GM12878 (cell line): ENCODE results near the gene FLVCR2. TPM values are rescaled to one million over a fixed set of nuclear protein-coding genes. Genes with fewer than 3 reads are reported as not detected.
"Not testable (repeated sequence)": the region's sequence is repeated elsewhere in the genome, so short reads cannot be mapped to it uniquely, and the experiment has no call there.

ENCODE experiments used
- ATAC-seq: fragments of 200-7000 bp; cut with Tn5 transposase; 3 replicates; pipeline ENCODE4 v1.9.1; 2020; ENCODE audit warnings: mild to moderate bottlenecking, moderate library complexity
- BruUV-seq: library from RNA; stranded (reverse); fragments of 400-500 nt; replicated peaks from 2 replicates; lab custom pipeline; 2021; lab: Mats Ljungman, UMichigan
- CTCF ChIA-PET: fragments of 300-600 bp; sonication (Branson Sonifier 250); formaldehyde crosslinking; extraction: SDS; loops from one replicate; lab custom pipeline; 2021; ENCODE audit warnings: inconsistent platforms; lab: Yijun Ruan, JAX
- POLR2A ChIA-PET: fragments of 350-600 bp; formaldehyde crosslinking; extraction: SDS; loops from one replicate; lab custom pipeline; 2021; ENCODE audit warnings: inconsistent platforms; lab: Charles Lee
- RAD21 ChIA-PET: fragments of 300-600 bp; sonication (Branson Sonifier 250); formaldehyde crosslinking; loops from one replicate; lab custom pipeline; 2023; ENCODE audit warnings: antibody characterized with exemption; ENCODE audit not compliant: unreplicated experiment; lab: Charles Lee
- SMC1A ChIA-PET: fragments of 300-600 bp; sonication (Branson Sonifier 250); formaldehyde crosslinking; loops from one replicate; lab custom pipeline; 2023; ENCODE audit not compliant: unreplicated experiment, uncharacterized antibody; lab: Charles Lee
- DNase-seq: peaks from one replicate; pipeline ENCODE4 v3.0.0-alpha.2; 2011; ENCODE audit warnings: low read depth, low spot score
- FAIRE-seq: peaks from 3 replicates; lab custom pipeline; 2011; peaks lifted over from hg19 to GRCh38; lab: Jason Lieb, UNC
- H2AFZ ChIP-seq: 2 replicates; pipeline ENCODE4 v1.6.0; 2011; ENCODE audit warnings: low read depth, low read length, control low read depth; ENCODE audit not compliant: control insufficient read depth
- H3K27ac ChIP-seq: 2 replicates; pipeline ENCODE4 v1.5.1; 2011; ENCODE audit warnings: control low read depth; ENCODE audit not compliant: control insufficient read depth, insufficient read depth
- H3K27me3 ChIP-seq, 2 experiments: replicated peaks in 1 of 2; 2 replicates each; pipeline versions ENCODE4 v1.6.0 to v1.6.1; 2011; ENCODE audit warnings: low read length in 1 of 2; ENCODE audit not compliant: control insufficient read depth in 2 of 2, insufficient read depth in 2 of 2
- H3K36me3 ChIP-seq, 2 experiments: 2 replicates each; pipeline ENCODE4 v1.5.1; 2011; ENCODE audit warnings: low read length in 1 of 2; ENCODE audit not compliant: control insufficient read depth in 2 of 2, insufficient read depth in 2 of 2
- H3K4me1 ChIP-seq: 2 replicates; pipeline ENCODE4 v1.6.1; 2011; ENCODE audit warnings: mild to moderate bottlenecking, low read length, moderate library complexity, mixed read lengths; ENCODE audit not compliant: control insufficient read depth, insufficient read depth
- H3K4me2 ChIP-seq: 2 replicates; pipeline ENCODE4 v1.6.0; 2011; ENCODE audit warnings: control low read depth; ENCODE audit not compliant: control insufficient read depth, insufficient read depth
- H3K4me3 ChIP-seq: fragments of 200-600 bp; sonication (generic); 2 replicates; pipeline ENCODE4 v1.5.1; 2016
- H3K79me2 ChIP-seq: 2 replicates; pipeline ENCODE4 v1.6.0; 2011; ENCODE audit warnings: low read length; ENCODE audit not compliant: control insufficient read depth, insufficient read depth
- H3K9ac ChIP-seq: 2 replicates; pipeline ENCODE4 v1.8.0; 2011; ENCODE audit warnings: low read length, control low read depth, mixed read lengths; ENCODE audit not compliant: control insufficient read depth, insufficient read depth
- H3K9me3 ChIP-seq: replicated peaks from 3 replicates; pipeline ENCODE4 v1.5.1; 2011; ENCODE audit warnings: mild to moderate bottlenecking, low read length; ENCODE audit not compliant: control insufficient read depth, insufficient read depth
- H4K20me1 ChIP-seq: 2 replicates; pipeline ENCODE4 v1.6.0; 2011; ENCODE audit not compliant: control insufficient read depth, insufficient read depth
- NR2C1 ChIP-seq: fragments of 450-650 bp; IDR thresholded peaks from 2 replicates; pipeline ENCODE4 v1.6.1; 2017; ENCODE audit warnings: antibody characterized with exemption, mild to moderate bottlenecking, moderate library complexity
- POLR2AphosphoS2 ChIP-seq: IDR thresholded peaks from 2 replicates; pipeline ENCODE4 v1.6.1; 2011; ENCODE audit warnings: low read depth, mild to moderate bottlenecking, low read length, improper control_type of control experiment, moderate library complexity
- RFX5 ChIP-seq: IDR thresholded peaks from 2 replicates; pipeline ENCODE4 v1.6.1; 2011; ENCODE audit warnings: low read depth, low read length, improper control_type of control experiment
- ZNF217 ChIP-seq: fragments of 450-650 bp; IDR thresholded peaks from 2 replicates; pipeline ENCODE4 v1.6.1; 2017; ENCODE audit warnings: antibody characterized with exemption, mild to moderate bottlenecking
- ZNF274 ChIP-seq: IDR thresholded peaks from one replicate; pipeline ENCODE4 v1.8.0; 2011; ENCODE audit not compliant: insufficient read length, insufficient read depth
- WGBS: methylation state at CpG from one replicate; pipeline ENCODE4 v1.1.6; 2016; ENCODE audit warnings: low lambda C conversion rate; ENCODE audit not compliant: insufficient replicate concordance, insufficient coverage; ENCODE audit errors: missing lambda C conversion rate; 5-methylcytosine and 5-hydroxymethylcytosine counted together
- in situ Hi-C: fragments of 300-500 bp; cut with MboI; formaldehyde crosslinking; loops from 9 replicates; pipeline ENCODE4 v1.14.3; 2018; ENCODE audit warnings: mixed read lengths
- intact Hi-C: fragments of 100-400 bp; cut with micrococcal nuclease; formaldehyde crosslinking; loops from one replicate; pipeline ENCODE4 v1.14.2; 2022; ENCODE audit not compliant: unreplicated experiment
- polyA plus RNA-seq, 11 experiments: library from polyadenylated mRNA; depleted of rRNA in 4 of 11; unstranded in 6 of 11; stranded (reverse) in 5 of 11; fragments of >200 nt; fragmentation: Nextera tagmentation in 4 of 11; fragmentation: Illumina TruSeq in 1 of 11; extraction: Ambion mirVana in 4 of 11; extraction: Trizol in 1 of 11; gene quantifications; 1 replicate in 1 of 11; 2 replicates in 10 of 11; pipeline versions ENCODE4 v1.2.1 to v1.2.3, GENCODE V29; 2011 to 2016; ENCODE audit warnings: inconsistent platforms in 2 of 11, missing spikeins in 2 of 11, low read depth in 1 of 11
- total RNA-seq, 4 experiments: library from RNA; depleted of rRNA in 3 of 4; stranded (reverse); fragments of >200 nt in 3 of 4; fragmentation: Illumina TruSeq in 1 of 4; extraction: Trizol in 1 of 4; gene quantifications; 2 replicates each; pipeline versions ENCODE4 v1.2.1 to v1.2.3, GENCODE V29; 2013 to 2021
- TF ChIP-seq, protein P1 (sequence below): fragments of 450-650 bp; IDR thresholded peaks from 2 replicates; pipeline ENCODE4 v1.6.1; 2017; ENCODE audit warnings: mild to moderate bottlenecking

The FLVCR2 gene
- total and polyA plus RNA-seq, 10 of the 15 experiments (the other 5 are each of a cell fraction or from before 2014, with no cell fraction given) = 0.24 to 3.7 (median 1.6) TPM

GRCh38 chr14:75690010-75690409, 111.6 kb downstream of the FLVCR2 start:
- SMC1A ChIA-PET = no interaction called here

DNA sequence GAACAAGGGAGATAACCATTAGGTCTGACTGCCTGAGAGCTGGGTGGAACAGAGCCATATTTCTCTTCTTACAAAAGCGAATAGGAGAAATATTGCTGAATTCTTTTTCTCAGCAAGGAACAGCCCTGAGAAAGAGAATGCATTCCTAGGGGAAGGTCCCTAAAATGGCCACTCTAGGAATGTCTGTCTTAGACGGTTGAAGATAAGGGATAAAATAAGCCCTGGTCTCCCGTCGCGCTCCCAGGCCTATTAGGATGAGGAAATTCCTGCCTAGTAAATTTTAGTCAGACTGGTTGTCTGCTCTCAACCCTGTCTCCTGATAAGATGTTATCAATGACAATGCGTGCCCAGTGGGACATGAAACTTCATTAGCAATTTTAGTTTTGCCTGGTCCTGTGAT, 116.6 kb downstream of the FLVCR2 start:
- RAD21 ChIA-PET, H3K9ac ChIP-seq, DNase-seq, H3K36me3 ChIP-seq, CTCF ChIA-PET, in situ Hi-C loops, ATAC-seq, H4K20me1 ChIP-seq, intact Hi-C loops, BruUV-seq, H3K4me3 ChIP-seq, H2AFZ ChIP-seq, POLR2A ChIA-PET, FAIRE-seq, H3K27ac ChIP-seq, H3K27me3 ChIP-seq, H3K4me1 ChIP-seq, H3K9me3 ChIP-seq, H3K79me2 ChIP-seq, SMC1A ChIA-PET, H3K4me2 ChIP-seq: not testable (repeated sequence)
- WGBS = 94% methylated on average over 6 of the region's 6 CpGs
- TF ChIP-seq, protein P1, sequence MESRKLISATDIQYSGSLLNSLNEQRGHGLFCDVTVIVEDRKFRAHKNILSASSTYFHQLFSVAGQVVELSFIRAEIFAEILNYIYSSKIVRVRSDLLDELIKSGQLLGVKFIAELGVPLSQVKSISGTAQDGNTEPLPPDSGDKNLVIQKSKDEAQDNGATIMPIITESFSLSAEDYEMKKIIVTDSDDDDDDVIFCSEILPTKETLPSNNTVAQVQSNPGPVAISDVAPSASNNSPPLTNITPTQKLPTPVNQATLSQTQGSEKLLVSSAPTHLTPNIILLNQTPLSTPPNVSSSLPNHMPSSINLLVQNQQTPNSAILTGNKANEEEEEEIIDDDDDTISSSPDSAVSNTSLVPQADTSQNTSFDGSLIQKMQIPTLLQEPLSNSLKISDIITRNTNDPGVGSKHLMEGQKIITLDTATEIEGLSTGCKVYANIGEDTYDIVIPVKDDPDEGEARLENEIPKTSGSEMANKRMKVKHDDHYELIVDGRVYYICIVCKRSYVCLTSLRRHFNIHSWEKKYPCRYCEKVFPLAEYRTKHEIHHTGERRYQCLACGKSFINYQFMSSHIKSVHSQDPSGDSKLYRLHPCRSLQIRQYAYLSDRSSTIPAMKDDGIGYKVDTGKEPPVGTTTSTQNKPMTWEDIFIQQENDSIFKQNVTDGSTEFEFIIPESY = peak; percentile 76; the same call in 1 of the 2 replicates

More at GRCh38 chr14:75690010-75690409, 111.6 kb downstream of the FLVCR2 start:
- Histone ChIP-seq H4K20me1 (no peaks in the 10 kb centered on the region), H3K79me2 (no peaks in the 10 kb centered on the region), H3K9me3 (no peaks in the 10 kb centered on the region; the same call in 2 of the 3 replicates), H3K4me3 (no peak overlapping the region), H3K36me3 (peaks cover 3 to 10% of the 10 kb centered on the region in 2 experiments)
- POLR2A ChIA-PET = no interaction called here
- 98% methylated on average over 7 of the region's 7 CpGs for WGBS
- CTCF ChIA-PET = interaction anchor here (0.6 kb wide), 1 partner anchor 15 kb away, joined by 3 read pairs; no protein-coding TSS in a partner anchor
- RAD21 ChIA-PET = no interaction called here
- no peak for DNase-seq
- ATAC-seq = no peak
- no TSS peak for BruUV-seq
- no peak for TF ChIP-seq ZNF217
- no peak for TF ChIP-seq NR2C1
- TF ChIP-seq RFX5 = no peak
- TF ChIP-seq POLR2AphosphoS2 = no peak
- no peak for TF ChIP-seq ZNF274
- TF ChIP-seq, all 136 proteins: peak for 0
- in situ Hi-C loops (no loop called here), intact Hi-C loops (no loop called here)
- FAIRE-seq = no peak
- H3K4me2 ChIP-seq = no peak overlapping the region
- no peaks in the 10 kb centered on the region for H3K27me3 ChIP-seq
- H3K9ac ChIP-seq = no peak overlapping the region
- H2AFZ ChIP-seq = no peak overlapping the region
- H3K4me1 ChIP-seq = no peaks in the 10 kb centered on the region
- no peak overlapping the region for H3K27ac ChIP-seq
